Measurements from ENCODE around the gene CSH2. TPM values are rescaled to one million over a fixed set of nuclear protein-coding genes. Genes with fewer than 3 reads are reported as not detected.

The CSH2 gene
- total RNA-seq, 1 experiment from 2014 or later, result not detected

- Mint-ChIP-seq H3K4me3 (ENCODE audit: unreplicated experiment) (no peak overlapping the region), H3K27ac (ENCODE audit: low read depth, unreplicated experiment) (peak overlapping the region; percentile 89), H3K4me1 (ENCODE audit: insufficient read depth, unreplicated experiment) (peaks cover 25% of the 10 kb centered on the region), H3K36me3 (ENCODE audit: insufficient read depth, unreplicated experiment) (peaks cover 60% of the 10 kb centered on the region), H3K27me3 (ENCODE audit: insufficient read depth, unreplicated experiment) (no peaks in the 10 kb centered on the region), H3K9me3 (ENCODE audit: unreplicated experiment) (no peaks in the 10 kb centered on the region)
- ChIA-PET POLR2A (interaction anchor here (1.5 to 9.6 kb wide), 4 partner anchors 10 to 97 kb away, joined by 4 to 187 read pairs (median 8); partner anchors contain the start of genes FTSJ3 and PSMC5), CTCF (interaction anchor here (0.7 to 1.5 kb wide), 3 partner anchors 10 to 57 kb away, joined by 3 to 4 read pairs (median 4); partner anchors contain the start of gene FTSJ3)
- TF ChIP-seq CTCF (IDR thresholded peaks at IDR 0.05; ENCODE audit: unreplicated experiment), result no peak
- DNase-seq (ENCODE audit: unreplicated experiment), result no peak
- no TSS peak for BruUV-seq (replicated peaks)
- intact Hi-C loops (cut with micrococcal nuclease), result loop anchor here (5.0 kb wide), 1 partner anchor 1165 kb away; no protein-coding TSS in a partner anchor
Observed at GRCh38 chr17:63837480-63837879, 36.0 kb downstream of the CSH2 start.

- Mint-ChIP-seq H3K9me3 (ENCODE audit: unreplicated experiment) (no peaks in the 10 kb centered on the region), H3K36me3 (ENCODE audit: insufficient read depth, unreplicated experiment) (peaks cover 60% of the 10 kb centered on the region), H3K27ac (ENCODE audit: low read depth, unreplicated experiment) (peak overlapping the region; percentile 89), H3K4me1 (ENCODE audit: insufficient read depth, unreplicated experiment) (peaks cover 25% of the 10 kb centered on the region), H3K27me3 (ENCODE audit: insufficient read depth, unreplicated experiment) (no peaks in the 10 kb centered on the region), H3K4me3 (ENCODE audit: unreplicated experiment) (no peak overlapping the region)
- POLR2A ChIA-PET, result interaction anchor here (9.6 kb wide), 1 partner anchor 9 kb away, joined by 187 read pairs; the partner anchor contains the start of genes FTSJ3 and PSMC5
- no TSS peak for BruUV-seq (replicated peaks)
- DNase-seq (ENCODE audit: unreplicated experiment), result no peak
- intact Hi-C loops (cut with micrococcal nuclease), result loop anchor here (5.0 kb wide), 1 partner anchor 1165 kb away; no protein-coding TSS in a partner anchor
- CTCF ChIA-PET, result interaction anchor here (1.5 kb wide), 1 partner anchor 9 kb away, joined by 4 read pairs; the partner anchor contains the start of gene FTSJ3
- TF ChIP-seq CTCF (IDR thresholded peaks at IDR 0.05; ENCODE audit: unreplicated experiment), result no peak
Observed at GRCh38 chr17:63836811-63837210, 36.7 kb downstream of the CSH2 start.

GRCh38 chr17:63835167-63835720 lies 38.2 kb downstream of the CSH2 start:
- Mint-ChIP-seq H3K27ac (ENCODE audit: low read depth, unreplicated experiment) (no peak overlapping the region), H3K27me3 (ENCODE audit: insufficient read depth, unreplicated experiment) (no peaks in the 10 kb centered on the region), H3K4me3 (ENCODE audit: unreplicated experiment) (no peak overlapping the region), H3K36me3 (ENCODE audit: insufficient read depth, unreplicated experiment) (peaks cover 62% of the 10 kb centered on the region), H3K4me1 (ENCODE audit: insufficient read depth, unreplicated experiment) (peaks cover 13% of the 10 kb centered on the region), H3K9me3 (ENCODE audit: unreplicated experiment) (no peaks in the 10 kb centered on the region)
- BruUV-seq (replicated peaks), result no TSS peak
- intact Hi-C loops (cut with micrococcal nuclease), result loop anchor here (5.0 kb wide), 1 partner anchor 1163 kb away; no protein-coding TSS in a partner anchor
- POLR2A ChIA-PET, result interaction anchor here (0.9 to 1.8 kb wide), 3 partner anchors 9 to 213 kb away, joined by 3 to 10 read pairs (median 7); partner anchors contain the start of genes CCDC47, DDX42, MAP3K3 and PSMC5
- no peak for DNase-seq (ENCODE audit: unreplicated experiment)
- CTCF ChIA-PET, result interaction anchor here (0.6 to 2.4 kb wide), 11 partner anchors 10 to 444 kb away, joined by 3 to 9 read pairs (median 4); no protein-coding TSS in a partner anchor
- no peak for TF ChIP-seq CTCF (IDR thresholded peaks at IDR 0.05; ENCODE audit: unreplicated experiment)

GRCh38 chr17:63834431-63835166 lies 38.9 kb downstream of the CSH2 start:
- POLR2A ChIA-PET, result interaction anchor here (0.5 to 1.8 kb wide), 6 partner anchors 8 to 672 kb away, joined by 3 to 10 read pairs (median 3); partner anchors contain the start of genes CCDC47, CEP95, DDX42 and MAP3K3

More at GRCh38 chr17:63834431-63835166, 38.9 kb downstream of the CSH2 start:
- peak; percentile 74 for TF ChIP-seq CTCF (IDR thresholded peaks at IDR 0.05; ENCODE audit: unreplicated experiment)
- no TSS peak for BruUV-seq (replicated peaks)
- H3K27ac Mint-ChIP-seq (ENCODE audit: low read depth, unreplicated experiment), result no peak overlapping the region
- peak; percentile 82 for DNase-seq (ENCODE audit: unreplicated experiment)
- CTCF ChIA-PET, result interaction anchor here (0.6 to 2.4 kb wide), 21 partner anchors 9 to 748 kb away, joined by 3 to 9 read pairs (median 3); partner anchors contain the start of gene DDX42
- peaks cover 67% of the 10 kb centered on the region for H3K36me3 Mint-ChIP-seq (ENCODE audit: insufficient read depth, unreplicated experiment)
- no peaks in the 10 kb centered on the region for H3K9me3 Mint-ChIP-seq (ENCODE audit: unreplicated experiment)
- no peak overlapping the region for H3K4me3 Mint-ChIP-seq (ENCODE audit: unreplicated experiment)
- intact Hi-C loops (cut with micrococcal nuclease), result loop anchor here (5.0 kb wide), 1 partner anchor 1162 kb away; no protein-coding TSS in a partner anchor
- peaks cover 15% of the 10 kb centered on the region for H3K4me1 Mint-ChIP-seq (ENCODE audit: insufficient read depth, unreplicated experiment)
- no peaks in the 10 kb centered on the region for H3K27me3 Mint-ChIP-seq (ENCODE audit: insufficient read depth, unreplicated experiment)
